Cardiac ventricle fibroblast (primary cell): ENCODE data around the gene UBE2D1. TPM values are rescaled to one million over a fixed set of nuclear protein-coding genes. Genes with fewer than 3 reads are reported as not detected.

Source experiments
- total RNA-seq: library from RNA; depleted of rRNA; stranded (reverse); fragments of >200 nt; gene quantifications from 2 replicates; pipeline ENCODE4 v1.2.3, GENCODE V29; 2015

Gene UBE2D1
- 17.3 and 17.5 TPM in 2 replicates for total RNA-seq

GRCh38 chr10:58334817-58335305 is at the start of gene UBE2D1:
Gene UBE2D1 (plus strand): TSS chr10:58335006. CDS start chr10:58335202, 196 bp downstream.

GRCh38 chr10:58384999-58385783 is 50.4 kb downstream of the UBE2D1 start, which contains the start of gene TFAM:
Gene TFAM (plus strand): TSS chr10:58385410. CDS start chr10:58385548, 138 bp downstream.

Other genes with a start within 250 kb of the UBE2D1 start
- gene IPMK, start 67.1 kb upstream of the UBE2D1 start, total RNA-seq = 10.2 and 11.9 TPM in 2 replicates
- 28.5 and 51.4 TPM in 2 replicates for gene CISD1, start 65.8 kb upstream of the UBE2D1 start, total RNA-seq
- gene TFAM, start 50.4 kb downstream of the UBE2D1 start, total RNA-seq = 11.3 and 12.4 TPM in 2 replicates
- gene BICC1, start 177.9 kb downstream of the UBE2D1 start, total RNA-seq = 105 and 110 TPM in 2 replicates